ENCODE data around the gene AOPEP.

DNA sequence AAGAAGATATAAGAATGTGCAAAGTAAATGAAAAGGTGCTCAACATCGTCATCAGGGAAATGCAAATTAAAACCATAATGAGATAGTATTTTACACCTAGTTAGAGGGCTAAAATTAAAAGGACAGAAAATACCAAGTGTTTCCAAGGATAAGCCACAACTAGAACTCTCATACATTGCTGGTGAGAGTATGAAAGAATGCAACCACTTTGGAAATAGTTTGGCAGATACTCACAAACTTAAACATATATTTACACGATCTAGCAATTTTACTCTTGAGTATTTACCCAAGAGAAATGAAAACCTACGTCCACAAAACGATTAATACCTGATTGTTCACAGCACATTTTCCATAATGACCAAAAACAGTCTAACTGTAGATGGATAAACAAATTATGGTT lies 51.5 kb downstream of the AOPEP start:
- TF ChIP-seq, protein P1, sequence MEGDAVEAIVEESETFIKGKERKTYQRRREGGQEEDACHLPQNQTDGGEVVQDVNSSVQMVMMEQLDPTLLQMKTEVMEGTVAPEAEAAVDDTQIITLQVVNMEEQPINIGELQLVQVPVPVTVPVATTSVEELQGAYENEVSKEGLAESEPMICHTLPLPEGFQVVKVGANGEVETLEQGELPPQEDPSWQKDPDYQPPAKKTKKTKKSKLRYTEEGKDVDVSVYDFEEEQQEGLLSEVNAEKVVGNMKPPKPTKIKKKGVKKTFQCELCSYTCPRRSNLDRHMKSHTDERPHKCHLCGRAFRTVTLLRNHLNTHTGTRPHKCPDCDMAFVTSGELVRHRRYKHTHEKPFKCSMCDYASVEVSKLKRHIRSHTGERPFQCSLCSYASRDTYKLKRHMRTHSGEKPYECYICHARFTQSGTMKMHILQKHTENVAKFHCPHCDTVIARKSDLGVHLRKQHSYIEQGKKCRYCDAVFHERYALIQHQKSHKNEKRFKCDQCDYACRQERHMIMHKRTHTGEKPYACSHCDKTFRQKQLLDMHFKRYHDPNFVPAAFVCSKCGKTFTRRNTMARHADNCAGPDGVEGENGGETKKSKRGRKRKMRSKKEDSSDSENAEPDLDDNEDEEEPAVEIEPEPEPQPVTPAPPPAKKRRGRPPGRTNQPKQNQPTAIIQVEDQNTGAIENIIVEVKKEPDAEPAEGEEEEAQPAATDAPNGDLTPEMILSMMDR (IDR thresholded peaks at IDR 0.05; ENCODE audit: extremely low read depth in 1 of 2, insufficient read depth in 1 of 2, low read depth in 1 of 2, low read length in 2 of 2): no peak
- TF ChIP-seq POLR2AphosphoS5 (IDR thresholded peaks at IDR 0.05; ENCODE audit: insufficient read depth, low read depth, low read length) (no peak), MYC (IDR thresholded peaks at IDR 0.05; ENCODE audit: low read depth, low read length) (no peak)
- TF ChIP-seq, protein P2, sequence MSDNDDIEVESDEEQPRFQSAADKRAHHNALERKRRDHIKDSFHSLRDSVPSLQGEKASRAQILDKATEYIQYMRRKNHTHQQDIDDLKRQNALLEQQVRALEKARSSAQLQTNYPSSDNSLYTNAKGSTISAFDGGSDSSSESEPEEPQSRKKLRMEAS (IDR thresholded peaks at IDR 0.05; ENCODE audit: insufficient read depth, insufficient read length): no peak

All from endothelial cell of umbilical vein (primary cell).